Testis (tissue), 2 donors: ENCODE data around the gene L3MBTL3.

Experiments
- POLR2A ChIP-seq: fragments of 450-650 bp; IDR thresholded peaks from one replicate; pipeline ENCODE4 v1.6.1; 2017; ENCODE audit warnings: antibody characterized with exemption, mild to moderate bottlenecking, moderate library complexity
- TF ChIP-seq, protein P1 (sequence below), 3 experiments: fragments of 450-650 bp in 2 of 3; fragments of 200-600 bp in 1 of 3; sonication (generic) in 1 of 3; IDR thresholded peaks; one replicate each; pipeline ENCODE4 v1.5.1; 2016 to 2019; ENCODE audit warnings: antibody characterized with exemption in 3 of 3, mild to moderate bottlenecking in 2 of 3, moderate library complexity in 1 of 3

DNA sequence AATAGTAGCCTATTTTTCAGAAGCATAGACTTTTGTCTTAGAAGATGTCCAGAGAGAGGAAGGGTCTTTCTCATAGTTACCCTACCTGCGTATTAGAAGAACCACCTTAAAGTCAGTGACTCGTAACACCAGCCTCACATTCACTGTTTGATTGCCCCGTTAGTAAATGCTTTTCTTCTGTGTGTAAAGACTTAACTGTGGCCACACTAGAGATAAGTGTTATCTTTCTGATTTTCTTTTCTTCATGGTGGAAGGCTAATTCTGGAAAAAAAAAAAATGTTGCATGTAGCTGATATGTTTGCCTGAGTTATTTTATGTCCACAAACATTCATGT lies 120.5 kb downstream of the L3MBTL3 start:
- TF ChIP-seq, protein P1, sequence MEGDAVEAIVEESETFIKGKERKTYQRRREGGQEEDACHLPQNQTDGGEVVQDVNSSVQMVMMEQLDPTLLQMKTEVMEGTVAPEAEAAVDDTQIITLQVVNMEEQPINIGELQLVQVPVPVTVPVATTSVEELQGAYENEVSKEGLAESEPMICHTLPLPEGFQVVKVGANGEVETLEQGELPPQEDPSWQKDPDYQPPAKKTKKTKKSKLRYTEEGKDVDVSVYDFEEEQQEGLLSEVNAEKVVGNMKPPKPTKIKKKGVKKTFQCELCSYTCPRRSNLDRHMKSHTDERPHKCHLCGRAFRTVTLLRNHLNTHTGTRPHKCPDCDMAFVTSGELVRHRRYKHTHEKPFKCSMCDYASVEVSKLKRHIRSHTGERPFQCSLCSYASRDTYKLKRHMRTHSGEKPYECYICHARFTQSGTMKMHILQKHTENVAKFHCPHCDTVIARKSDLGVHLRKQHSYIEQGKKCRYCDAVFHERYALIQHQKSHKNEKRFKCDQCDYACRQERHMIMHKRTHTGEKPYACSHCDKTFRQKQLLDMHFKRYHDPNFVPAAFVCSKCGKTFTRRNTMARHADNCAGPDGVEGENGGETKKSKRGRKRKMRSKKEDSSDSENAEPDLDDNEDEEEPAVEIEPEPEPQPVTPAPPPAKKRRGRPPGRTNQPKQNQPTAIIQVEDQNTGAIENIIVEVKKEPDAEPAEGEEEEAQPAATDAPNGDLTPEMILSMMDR (IDR thresholded peaks at IDR 0.05) = no peak
- no peak for TF ChIP-seq POLR2A
